Colonic mucosa (tissue), 4 donors: ENCODE data around the gene ACAA1. TPM values are rescaled to one million over a fixed set of nuclear protein-coding genes. Genes with fewer than 3 reads are reported as not detected.

ENCODE experiments used
- DNase-seq: peaks from one replicate; pipeline ENCODE4 v3.0.0-alpha.2; 2020
- H3K27ac ChIP-seq: fragments of 200-600 bp; one replicate; pipeline ENCODE4 v1.8.0; 2021
- H3K27me3 ChIP-seq: fragments of 200-600 bp; one replicate; pipeline ENCODE4 v1.8.0; 2021
- H3K36me3 ChIP-seq: fragments of 200-600 bp; one replicate; pipeline ENCODE4 v1.8.0; 2021
- H3K4me1 ChIP-seq: fragments of 200-600 bp; one replicate; pipeline ENCODE4 v1.8.0; 2021; ENCODE audit warnings: mild to moderate bottlenecking
- H3K4me3 ChIP-seq: fragments of 200-600 bp; one replicate; pipeline ENCODE4 v1.8.0; 2021
- H3K9ac ChIP-seq, 2 donors: one replicate each; pipeline ENCODE4 v1.7.0; 2013; ENCODE audit warnings: control low read depth in 2 of 2, low read depth in 2 of 2, low read length in 2 of 2
- H3K9me3 ChIP-seq: fragments of 200-600 bp; one replicate; pipeline ENCODE4 v1.8.0; 2021
- CTCF ChIP-seq: fragments of 200-600 bp; IDR thresholded peaks from one replicate; pipeline ENCODE4 v1.8.0; 2022; ENCODE audit warnings: antibody characterized with exemption, mild to moderate bottlenecking
- intact Hi-C: fragments of 100-400 bp; cut with DNase I; formaldehyde crosslinking; loops from one replicate; pipeline ENCODE4 v1.14.1; 2022
- total RNA-seq, 2 donors: library from RNA; stranded (reverse); fragmentation: NEBNext Ultra II Directional in 1 of 2; extraction: Animal tissue kit (Norgen Biotek cat#: 25700) in 1 of 2; gene quantifications; one replicate each; pipeline ENCODE4 v1.2.1, GENCODE V29; 2021
- donor health status: healthy.
- donor health status: DM: no; HTN: no; CAD: no.
- donor health status: DM: no; HTN: no; CAD: no.

The ACAA1 gene
- total RNA-seq, 2 donors from 2014 or later: 135 to 167 TPM

DNA sequence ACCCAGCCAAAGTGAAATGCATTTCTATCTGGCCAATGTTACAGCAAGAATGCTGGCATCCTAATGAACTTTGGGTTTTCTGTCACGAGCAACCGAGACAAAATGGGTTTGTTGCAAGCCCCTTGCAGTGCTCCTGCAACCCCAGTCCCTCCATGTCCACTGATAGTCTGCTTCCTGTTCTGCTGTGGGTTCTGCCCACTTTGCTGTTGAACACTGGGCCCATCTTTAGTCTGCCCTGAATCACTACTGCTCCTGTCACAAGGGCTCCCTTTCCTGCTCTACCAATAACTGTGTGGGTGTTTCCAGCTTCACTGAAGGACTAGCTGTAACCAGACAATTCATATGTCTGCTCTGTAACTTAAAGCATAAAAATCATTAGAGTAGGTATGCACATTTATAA is 15.7 kb upstream of the ACAA1 start:
- DNase-seq: no peak
- Histone ChIP-seq H3K4me3 (no peak overlapping the region), H3K36me3 (no peaks in the 10 kb centered on the region), H3K9ac (no peak overlapping the region), H3K4me1 (no peaks in the 10 kb centered on the region), H3K27me3 (no peaks in the 10 kb centered on the region), H3K27ac (no peak overlapping the region), H3K9me3 (no peaks in the 10 kb centered on the region)
- intact Hi-C loops: no loop called here
- TF ChIP-seq CTCF: no peak

GRCh38 chr3:38151667-38152265 is 14.8 kb upstream of the ACAA1 start:
- Histone ChIP-seq H3K9ac (no peak overlapping the region), H3K9me3 (no peaks in the 10 kb centered on the region), H3K27ac (no peak overlapping the region), H3K4me3 (no peak overlapping the region), H3K36me3 (no peaks in the 10 kb centered on the region), H3K4me1 (no peaks in the 10 kb centered on the region), H3K27me3 (no peaks in the 10 kb centered on the region)
- intact Hi-C loops: no loop called here
- TF ChIP-seq CTCF: no peak
- DNase-seq: no peak

DNA sequence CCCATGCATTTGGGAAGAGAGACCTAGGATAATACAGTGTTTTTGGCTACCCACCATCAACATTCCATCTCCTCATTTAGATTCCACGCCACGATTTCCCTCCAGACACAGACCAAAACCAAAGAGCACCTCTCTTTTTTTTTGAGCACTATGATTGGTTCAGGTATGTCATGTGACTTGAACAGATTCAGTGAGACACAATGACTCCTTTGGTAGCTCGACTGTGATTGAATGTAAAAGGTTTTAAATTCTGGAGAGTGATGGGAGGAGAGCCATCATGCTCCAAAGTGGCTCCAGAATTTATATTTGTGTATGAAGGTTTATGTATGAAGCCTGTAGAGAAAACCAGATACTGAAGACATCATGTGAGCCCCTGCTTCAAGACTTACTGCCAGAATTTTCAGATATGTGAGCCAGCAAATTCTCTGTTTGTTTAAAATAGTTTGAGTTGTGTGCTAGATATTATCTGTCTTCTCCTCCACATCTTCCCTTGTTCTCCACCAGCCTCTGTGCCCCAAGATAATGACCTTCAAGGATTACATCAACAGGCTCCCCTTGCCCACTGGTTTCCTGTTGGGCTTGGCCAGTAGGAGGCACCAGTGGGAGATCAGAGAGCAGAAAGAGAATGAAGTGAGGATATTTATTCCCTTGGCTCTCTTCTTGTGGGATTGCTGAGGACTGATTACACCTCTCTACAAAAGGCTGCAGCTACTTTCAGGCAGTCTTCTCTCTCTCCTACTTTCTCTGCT is 14.0 kb upstream of the ACAA1 start:
- Histone ChIP-seq H3K4me1 (no peaks in the 10 kb centered on the region), H3K36me3 (no peaks in the 10 kb centered on the region), H3K4me3 (no peak overlapping the region), H3K9ac (no peak overlapping the region), H3K9me3 (no peaks in the 10 kb centered on the region), H3K27ac (no peak overlapping the region), H3K27me3 (no peaks in the 10 kb centered on the region)
- no peak for TF ChIP-seq CTCF
- intact Hi-C loops: no loop called here
- DNase-seq: no peak

- no peaks in the 10 kb centered on the region for H3K27me3 ChIP-seq
- no peak for DNase-seq
- no peaks in the 10 kb centered on the region for H3K36me3 ChIP-seq
- no peak for TF ChIP-seq CTCF
- H3K9ac ChIP-seq: no peak overlapping the region
- H3K9me3 ChIP-seq: no peaks in the 10 kb centered on the region
- no peak overlapping the region for H3K4me3 ChIP-seq
- intact Hi-C loops: no loop called here
- no peaks in the 10 kb centered on the region for H3K4me1 ChIP-seq
- no peak overlapping the region for H3K27ac ChIP-seq
Observed at GRCh38 chr3:38149708-38150107, 12.8 kb upstream of the ACAA1 start.

GRCh38 chr3:38148311-38148882 is 11.5 kb upstream of the ACAA1 start:
- intact Hi-C loops: no loop called here

More at GRCh38 chr3:38148311-38148882, 11.5 kb upstream of the ACAA1 start:
- Histone ChIP-seq H3K9ac (no peak overlapping the region), H3K4me1 (no peaks in the 10 kb centered on the region), H3K27me3 (no peaks in the 10 kb centered on the region), H3K9me3 (no peaks in the 10 kb centered on the region), H3K27ac (no peak overlapping the region), H3K4me3 (no peak overlapping the region), H3K36me3 (no peaks in the 10 kb centered on the region)
- no peak for DNase-seq
- no peak for TF ChIP-seq CTCF
